ENCODE data around the gene COL24A1. TPM values are rescaled to one million over a fixed set of nuclear protein-coding genes. Genes with fewer than 3 reads are reported as not detected.
"Not testable (repeated sequence)": the region's sequence is repeated elsewhere in the genome, so short reads cannot be mapped to it uniquely, and the experiment has no call there.

The COL24A1 gene
- polyA plus RNA-seq, 1 donor, result 1.6 TPM

DNA sequence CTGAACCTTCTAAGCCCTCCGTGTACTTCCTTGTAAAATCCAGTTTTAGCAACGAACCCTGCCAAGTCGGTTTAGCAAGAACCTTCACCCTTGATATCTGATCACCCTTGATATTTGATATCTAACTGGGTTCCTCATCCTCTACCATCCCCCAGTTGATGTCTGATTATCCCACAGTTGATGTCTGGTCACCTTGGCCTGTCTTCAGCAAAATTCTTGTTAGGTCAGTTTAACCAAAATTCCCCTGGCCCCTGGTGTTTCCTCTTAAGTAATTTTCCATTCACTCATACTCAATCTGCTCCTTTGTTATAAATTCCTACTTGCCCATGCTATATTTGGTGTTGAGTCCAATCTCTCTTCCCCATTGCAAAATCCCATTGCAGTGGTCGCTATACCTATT, 333.9 kb downstream of the COL24A1 start:
- H3K4me1 ChIP-seq (ENCODE audit: control insufficient read depth, insufficient read depth, low read length), result no peaks in the 10 kb centered on the region
- no peaks in the 10 kb centered on the region for H3K9me3 ChIP-seq (ENCODE audit: control insufficient read depth, low read depth, low read length)
- no peaks in the 10 kb centered on the region for H3K27me3 ChIP-seq (ENCODE audit: control insufficient read depth, insufficient read depth, low read length)
- 80% methylated on average over 1 of the region's 4 CpGs for WGBS (ENCODE audit: insufficient coverage, low lambda C conversion rate)
- no peak overlapping the region for H3K27ac ChIP-seq (ENCODE audit: low read length)
- no peak overlapping the region for H3K4me3 ChIP-seq (ENCODE audit: low read length)
- DNase-seq, result no peak
- no peaks in the 10 kb centered on the region for H3K36me3 ChIP-seq (ENCODE audit: control insufficient read depth, insufficient read depth, low read length)

GRCh38 chr1:85818371-85818770, 338.2 kb downstream of the COL24A1 start:
- 25% methylated on average over 1 of the region's 2 CpGs for WGBS (ENCODE audit: insufficient coverage, low lambda C conversion rate)
- no peak overlapping the region for H3K27ac ChIP-seq (ENCODE audit: low read length)
- no peak for DNase-seq

DNA sequence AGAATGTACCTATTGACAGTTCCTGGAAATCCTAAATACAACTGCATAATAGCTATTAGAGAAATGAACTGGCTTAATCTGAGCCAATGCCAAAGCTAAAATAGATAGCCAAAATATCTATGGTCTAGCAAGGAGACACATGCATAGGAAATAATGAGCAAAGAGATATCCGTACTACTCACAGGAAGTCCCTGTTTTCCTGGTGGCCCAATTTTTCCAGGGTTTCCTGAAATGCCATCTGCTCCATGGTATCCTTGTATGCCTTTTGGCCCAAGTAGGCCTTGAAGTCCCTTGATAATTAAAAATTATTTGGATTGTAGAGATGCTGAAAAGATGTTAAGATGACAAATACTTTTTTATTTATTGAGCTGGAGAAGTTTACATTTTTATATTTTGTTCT, 340.0 kb downstream of the COL24A1 start:
- no peaks in the 10 kb centered on the region for H3K36me3 ChIP-seq (ENCODE audit: control insufficient read depth, insufficient read depth, low read length)
- H3K9me3 ChIP-seq (ENCODE audit: control insufficient read depth, low read depth, low read length), result no peaks in the 10 kb centered on the region
- no peak overlapping the region for H3K4me3 ChIP-seq (ENCODE audit: low read length)
- WGBS (ENCODE audit: insufficient coverage, low lambda C conversion rate), result no CpG with 5 or more reads among the region's 1 CpG
- H3K4me1 ChIP-seq (ENCODE audit: control insufficient read depth, insufficient read depth, low read length), result no peaks in the 10 kb centered on the region
- no peaks in the 10 kb centered on the region for H3K27me3 ChIP-seq (ENCODE audit: control insufficient read depth, insufficient read depth, low read length)
- H3K27ac ChIP-seq (ENCODE audit: low read length), result no peak overlapping the region
- no peak for DNase-seq

More at GRCh38 chr1:85818371-85818770, 338.2 kb downstream of the COL24A1 start:
- no peaks in the 10 kb centered on the region for H3K27me3 ChIP-seq (ENCODE audit: control insufficient read depth, insufficient read depth, low read length)
- H3K36me3 ChIP-seq (ENCODE audit: control insufficient read depth, insufficient read depth, low read length), result no peaks in the 10 kb centered on the region
- no peaks in the 10 kb centered on the region for H3K9me3 ChIP-seq (ENCODE audit: control insufficient read depth, low read depth, low read length)
- H3K4me3 ChIP-seq (ENCODE audit: low read length), result no peak overlapping the region
- no peaks in the 10 kb centered on the region for H3K4me1 ChIP-seq (ENCODE audit: control insufficient read depth, insufficient read depth, low read length)

DNA sequence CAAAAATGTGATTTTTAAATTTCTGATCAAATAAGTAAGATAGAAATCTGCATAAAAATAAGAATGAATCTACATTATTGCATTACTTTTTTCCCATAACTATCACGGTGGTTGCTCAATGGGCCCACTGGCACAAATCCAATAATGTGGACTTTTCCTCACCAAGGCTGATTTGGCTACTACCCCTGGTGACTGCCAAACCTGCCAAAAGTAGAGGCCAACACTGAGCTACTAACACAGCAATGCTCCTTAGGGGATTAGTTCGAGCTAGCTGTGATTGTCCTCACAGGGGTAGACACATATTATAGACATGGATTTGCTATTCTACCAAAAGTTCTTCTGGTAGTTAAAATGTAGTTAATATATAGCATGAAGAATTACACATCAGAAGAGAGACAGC, 340.7 kb downstream of the COL24A1 start:
- WGBS (ENCODE audit: insufficient coverage, low lambda C conversion rate), result no CpG with 5 or more reads among the region's 2 CpGs
- Histone ChIP-seq H3K27me3 (ENCODE audit: control insufficient read depth, insufficient read depth, low read length) (no peaks in the 10 kb centered on the region), H3K27ac (ENCODE audit: low read length) (no peak overlapping the region), H3K36me3 (ENCODE audit: control insufficient read depth, insufficient read depth, low read length) (no peaks in the 10 kb centered on the region), H3K9me3 (ENCODE audit: control insufficient read depth, low read depth, low read length) (no peaks in the 10 kb centered on the region), H3K4me1 (ENCODE audit: control insufficient read depth, insufficient read depth, low read length) (no peaks in the 10 kb centered on the region), H3K4me3 (ENCODE audit: low read length) (no peak overlapping the region)
- no peak for DNase-seq

- Histone ChIP-seq H3K27ac (ENCODE audit: low read length) (no peak overlapping the region), H3K9me3 (ENCODE audit: control insufficient read depth, low read depth, low read length) (no peaks in the 10 kb centered on the region), H3K4me1 (ENCODE audit: control insufficient read depth, insufficient read depth, low read length) (no peaks in the 10 kb centered on the region), H3K4me3 (ENCODE audit: low read length) (no peak overlapping the region), H3K36me3 (ENCODE audit: control insufficient read depth, insufficient read depth, low read length) (no peaks in the 10 kb centered on the region), H3K27me3 (ENCODE audit: control insufficient read depth, insufficient read depth, low read length) (no peaks in the 10 kb centered on the region)
- no CpG with 5 or more reads among the region's 1 CpG for WGBS (ENCODE audit: insufficient coverage, low lambda C conversion rate)
- DNase-seq, result no peak
These were observed 350.2 kb downstream of the COL24A1 start for GRCh38 chr1:85806236-85806965.

DNA sequence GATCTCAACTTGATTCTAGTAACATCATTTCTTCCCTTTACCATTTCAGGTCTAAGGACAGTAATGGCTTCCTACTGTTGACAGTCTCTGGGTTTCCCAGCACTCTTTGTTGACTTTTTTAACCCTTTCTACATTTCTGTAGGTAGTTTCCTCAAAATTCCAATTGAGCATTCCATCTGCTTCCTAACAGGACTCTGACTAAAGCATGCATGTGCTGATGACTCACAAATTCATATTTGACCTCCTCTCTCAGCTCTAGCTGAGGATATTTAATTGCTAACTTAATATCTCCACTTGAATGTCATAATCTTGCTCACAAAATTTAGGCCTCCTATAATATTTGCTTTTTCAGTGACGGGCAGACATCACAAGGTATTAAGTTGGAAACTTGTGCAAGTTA, 355.1 kb downstream of the COL24A1 start:
- Histone ChIP-seq H3K4me3 (ENCODE audit: low read length) (no peak overlapping the region), H3K27me3 (ENCODE audit: control insufficient read depth, insufficient read depth, low read length) (no peaks in the 10 kb centered on the region), H3K36me3 (ENCODE audit: control insufficient read depth, insufficient read depth, low read length) (no peaks in the 10 kb centered on the region), H3K27ac (ENCODE audit: low read length) (no peak overlapping the region), H3K4me1 (ENCODE audit: control insufficient read depth, insufficient read depth, low read length) (no peaks in the 10 kb centered on the region), H3K9me3 (ENCODE audit: control insufficient read depth, low read depth, low read length) (no peaks in the 10 kb centered on the region)
- WGBS (ENCODE audit: insufficient coverage, low lambda C conversion rate), result 100% methylated on average over 1 of the region's 1 CpG
- no peak for DNase-seq

DNA sequence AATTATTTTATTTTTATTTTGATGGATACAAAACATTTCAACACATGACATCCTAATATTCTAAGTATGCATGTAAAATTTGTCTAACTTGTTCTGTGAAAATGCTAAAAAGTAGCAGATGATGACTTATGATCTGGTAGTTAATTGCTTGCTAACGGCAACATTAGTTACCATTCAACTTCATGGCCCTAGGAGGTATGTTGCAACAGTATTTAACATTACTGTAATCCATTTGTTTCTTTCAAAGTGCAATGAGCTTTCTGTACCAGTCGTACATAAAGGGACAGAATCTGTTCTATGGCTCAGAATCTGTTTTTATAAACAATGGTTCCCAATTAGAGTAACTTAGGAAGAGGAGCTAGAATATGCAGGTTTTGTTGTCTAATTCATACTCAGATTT, 356.8 kb downstream of the COL24A1 start:
- Histone ChIP-seq H3K36me3 (ENCODE audit: control insufficient read depth, insufficient read depth, low read length) (no peaks in the 10 kb centered on the region), H3K4me3 (ENCODE audit: low read length) (no peak overlapping the region), H3K9me3 (ENCODE audit: control insufficient read depth, low read depth, low read length) (no peaks in the 10 kb centered on the region), H3K4me1 (ENCODE audit: control insufficient read depth, insufficient read depth, low read length) (no peaks in the 10 kb centered on the region), H3K27me3 (ENCODE audit: control insufficient read depth, insufficient read depth, low read length) (no peaks in the 10 kb centered on the region), H3K27ac (ENCODE audit: low read length) (no peak overlapping the region)
- DNase-seq, result no peak
- WGBS (ENCODE audit: insufficient coverage, low lambda C conversion rate), result no CpG with 5 or more reads among the region's 2 CpGs

- no peaks in the 10 kb centered on the region for H3K36me3 ChIP-seq (ENCODE audit: control insufficient read depth, insufficient read depth, low read length)
- no peak overlapping the region for H3K4me3 ChIP-seq (ENCODE audit: low read length)
- no peaks in the 10 kb centered on the region for H3K27me3 ChIP-seq (ENCODE audit: control insufficient read depth, insufficient read depth, low read length)
- no peaks in the 10 kb centered on the region for H3K4me1 ChIP-seq (ENCODE audit: control insufficient read depth, insufficient read depth, low read length)
- DNase-seq, result no peak
- H3K9me3 ChIP-seq (ENCODE audit: control insufficient read depth, low read depth, low read length), result no peaks in the 10 kb centered on the region
- H3K27ac ChIP-seq (ENCODE audit: low read length), result no peak overlapping the region
- WGBS (ENCODE audit: insufficient coverage, low lambda C conversion rate), result no CpG with 5 or more reads among the region's 2 CpGs
These were observed 358.2 kb downstream of the COL24A1 start for GRCh38 chr1:85798419-85798818.

- not testable (repeated sequence) for H3K4me3 ChIP-seq (ENCODE audit: low read length); H3K36me3 ChIP-seq (ENCODE audit: control insufficient read depth, insufficient read depth, low read length); H3K9me3 ChIP-seq (ENCODE audit: control insufficient read depth, low read depth, low read length); H3K27ac ChIP-seq (ENCODE audit: low read length); H3K27me3 ChIP-seq (ENCODE audit: control insufficient read depth, insufficient read depth, low read length); DNase-seq; H3K4me1 ChIP-seq (ENCODE audit: control insufficient read depth, insufficient read depth, low read length)
- no CpG with 5 or more reads among the region's 6 CpGs for WGBS (ENCODE audit: insufficient coverage, low lambda C conversion rate)
These were observed 379.6 kb downstream of the COL24A1 start for GRCh38 chr1:85777021-85777420.

- no peaks in the 10 kb centered on the region for H3K4me1 ChIP-seq (ENCODE audit: control insufficient read depth, insufficient read depth, low read length)
- WGBS (ENCODE audit: insufficient coverage, low lambda C conversion rate), result no CpG with 5 or more reads among the region's 1 CpG
- no peaks in the 10 kb centered on the region for H3K36me3 ChIP-seq (ENCODE audit: control insufficient read depth, insufficient read depth, low read length)
- H3K4me3 ChIP-seq (ENCODE audit: low read length), result no peak overlapping the region
- no peak overlapping the region for H3K27ac ChIP-seq (ENCODE audit: low read length)
- no peaks in the 10 kb centered on the region for H3K27me3 ChIP-seq (ENCODE audit: control insufficient read depth, insufficient read depth, low read length)
- no peaks in the 10 kb centered on the region for H3K9me3 ChIP-seq (ENCODE audit: control insufficient read depth, low read depth, low read length)
- no peak for DNase-seq
These were observed 393.8 kb downstream of the COL24A1 start for GRCh38 chr1:85762804-85763203.

GRCh38 chr1:85756864-85757263, 399.7 kb downstream of the COL24A1 start:
- H3K36me3 ChIP-seq (ENCODE audit: control insufficient read depth, insufficient read depth, low read length), result no peaks in the 10 kb centered on the region
- H3K27me3 ChIP-seq (ENCODE audit: control insufficient read depth, insufficient read depth, low read length), result no peaks in the 10 kb centered on the region
- no peaks in the 10 kb centered on the region for H3K9me3 ChIP-seq (ENCODE audit: control insufficient read depth, low read depth, low read length)
- H3K27ac ChIP-seq (ENCODE audit: low read length), result no peak overlapping the region
- no peaks in the 10 kb centered on the region for H3K4me1 ChIP-seq (ENCODE audit: control insufficient read depth, insufficient read depth, low read length)
- DNase-seq, result no peak
- no peak overlapping the region for H3K4me3 ChIP-seq (ENCODE audit: low read length)
- WGBS (ENCODE audit: insufficient coverage, low lambda C conversion rate), result 94% methylated on average over 3 of the region's 5 CpGs
